ENCODE results near the gene MYO1E.

GRCh38 chr15:59371458-59372351 is 966 bp downstream of the MYO1E start:
- TF ChIP-seq CTCF (IDR thresholded peaks at IDR 0.05; ENCODE audit: low read depth, low read length, poor library complexity, severe bottlenecking) (no peak), EZH2phosphoT487 (IDR thresholded peaks at IDR 0.05; ENCODE audit: borderline replicate concordance, low read length) (no peak)
